HepG2 (cell line): Measurements from ENCODE around the gene DENND2A. TPM values are rescaled to one million over a fixed set of nuclear protein-coding genes. Genes with fewer than 3 reads are reported as not detected.

Source experiments
- ATAC-seq: fragments of 200-7000 bp; cut with Tn5 transposase; 3 replicates; pipeline ENCODE4 v1.9.1; 2020; ENCODE audit warnings: mild to moderate bottlenecking, moderate library complexity
- BruUV-seq: library from RNA; stranded (reverse); fragments of 400-500 nt; replicated peaks from 2 replicates; lab custom pipeline; 2021; lab: Mats Ljungman, UMichigan
- CTCF ChIA-PET: fragments of 300-600 bp; formaldehyde crosslinking; extraction: SDS; loops from one replicate; lab custom pipeline; 2021; ENCODE audit warnings: low total read pairs, inconsistent platforms, low intra/inter-chr PET ratio; lab: Yijun Ruan, JAX
- POLR2A ChIA-PET: fragments of 350-600 bp; sonication (Branson Sonifier 250); formaldehyde crosslinking; loops from one replicate; lab custom pipeline; 2020; ENCODE audit warnings: antibody characterized with exemption, inconsistent platforms; lab: Yijun Ruan, JAX
- DNase-seq: peaks from one replicate; pipeline ENCODE4 v3.0.0-alpha.2; 2015; ENCODE audit warnings: low spot score
- FAIRE-seq: peaks from 3 replicates; lab custom pipeline; 2011; peaks lifted over from hg19 to GRCh38; lab: Jason Lieb, UNC
- H2AFZ ChIP-seq: one replicate; pipeline ENCODE4 v1.6.1; 2011; ENCODE audit warnings: low read length, inconsistent platforms
- H3K27ac ChIP-seq: fragments of 300-600 bp; 3 replicates; pipeline ENCODE4 v1.8.0; 2011; ENCODE audit warnings: mixed run types, mild to moderate bottlenecking, mixed read lengths, low read length, inconsistent platforms; ENCODE audit not compliant: insufficient read depth; ENCODE audit errors: extremely low read length
- H3K27me3 ChIP-seq, 2 experiments: fragments of 200-600 bp in 1 of 2; 2 replicates in 1 of 2; 3 replicates in 1 of 2; pipeline versions ENCODE4 v1.6.0 to v1.8.0; 2011; ENCODE audit warnings: low read length in 2 of 2, mild to moderate bottlenecking in 2 of 2, moderate library complexity in 2 of 2, inconsistent platforms in 1 of 2; ENCODE audit not compliant: insufficient read depth in 2 of 2, control insufficient read depth in 1 of 2
- H3K36me3 ChIP-seq, 2 experiments: fragments of 200-600 bp in 1 of 2; replicated peaks in 1 of 2; 2 replicates in 1 of 2; 3 replicates in 1 of 2; pipeline versions ENCODE4 v1.5.1 to v1.8.0; 2011; ENCODE audit warnings: low read length in 2 of 2, inconsistent platforms in 1 of 2; ENCODE audit not compliant: insufficient read depth in 2 of 2, control insufficient read depth in 1 of 2
- H3K4me1 ChIP-seq: 2 replicates; pipeline ENCODE4 v1.5.1; 2012; ENCODE audit warnings: low read length, inconsistent platforms; ENCODE audit not compliant: insufficient read depth
- H3K4me2 ChIP-seq: 2 replicates; pipeline ENCODE4 v1.6.0; 2011; ENCODE audit warnings: low read depth, low read length, inconsistent platforms
- H3K4me3 ChIP-seq, 3 experiments: fragments of 200-600 bp in 1 of 3; sonication (generic), shearing (Covaris generic) in 1 of 3; replicated peaks in 1 of 3; 2 replicates each; pipeline ENCODE4 v1.5.1; 2011 to 2016; ENCODE audit warnings: low read length in 3 of 3, inconsistent platforms in 2 of 3, low read depth in 2 of 3, mild to moderate bottlenecking in 2 of 3, control low read depth in 1 of 3, mixed read lengths in 1 of 3; ENCODE audit not compliant: insufficient read depth in 1 of 3
- H3K79me2 ChIP-seq: one replicate; pipeline ENCODE4 v1.6.1; 2011; ENCODE audit warnings: low read length, inconsistent platforms; ENCODE audit not compliant: insufficient read depth
- H3K9ac ChIP-seq: 2 replicates; pipeline ENCODE4 v1.6.0; 2011; ENCODE audit warnings: mild to moderate bottlenecking, low read depth, low read length, inconsistent platforms; ENCODE audit not compliant: insufficient read depth
- H3K9me3 ChIP-seq: 2 replicates; pipeline ENCODE4 v1.5.1; 2012; ENCODE audit warnings: mild to moderate bottlenecking, low read length
- H4K20me1 ChIP-seq: 2 replicates; pipeline ENCODE4 v1.6.0; 2011; ENCODE audit warnings: inconsistent platforms, mild to moderate bottlenecking, low read length, moderate library complexity; ENCODE audit not compliant: insufficient read depth
- ELF4 ChIP-seq: sonication (generic); formaldehyde crosslinking; IDR thresholded peaks from 2 replicates; pipeline ENCODE4 v1.5.0; 2020; ENCODE audit warnings: missing genetic modification reagents, mild to moderate bottlenecking, moderate library complexity, borderline replicate concordance
- HNF1A ChIP-seq, 2 experiments: sonication (generic) in 1 of 2; formaldehyde crosslinking in 1 of 2; IDR thresholded peaks; 2 replicates each; pipeline versions ENCODE4 v1.4.0 to v1.6.1; 2016 to 2020; ENCODE audit warnings: borderline replicate concordance in 1 of 2, low read depth in 1 of 2, mild to moderate bottlenecking in 1 of 2, missing genetic modification reagents in 1 of 2
- HNF1B ChIP-seq: sonication (generic); formaldehyde crosslinking; IDR thresholded peaks from 2 replicates; pipeline ENCODE4 v1.5.1; 2020; ENCODE audit warnings: mild to moderate bottlenecking, moderate library complexity, missing genetic modification reagents
- MEIS1 ChIP-seq: sonication (generic); formaldehyde crosslinking; IDR thresholded peaks from 2 replicates; pipeline ENCODE4 v1.9.0; 2021; ENCODE audit warnings: mild to moderate bottlenecking, missing genetic modification reagents, moderate library complexity, borderline replicate concordance
- NCOA2 ChIP-seq: sonication (generic); formaldehyde crosslinking; IDR thresholded peaks from 2 replicates; pipeline ENCODE4 v1.8.0; 2022; ENCODE audit warnings: inconsistent platforms
- NFE2 ChIP-seq: sonication (generic); formaldehyde crosslinking; IDR thresholded peaks from 2 replicates; pipeline ENCODE4 v1.4.0; 2020; ENCODE audit warnings: missing genetic modification reagents
- SATB2 ChIP-seq: sonication (generic); formaldehyde crosslinking; IDR thresholded peaks from 2 replicates; pipeline ENCODE4 v1.5.0; 2020; ENCODE audit warnings: missing genetic modification reagents
- SOX13 ChIP-seq, 3 experiments: fragments of 450-650 bp in 1 of 3; sonication (generic) in 1 of 3; formaldehyde crosslinking in 1 of 3; IDR thresholded peaks in 2 of 3; conservative IDR thresholded peaks in 1 of 3; 2 replicates each; pipeline versions ENCODE4 v1.5.0 to v1.6.1; 2016 to 2020; ENCODE audit warnings: antibody characterized with exemption in 1 of 3, mild to moderate bottlenecking in 1 of 3, missing compliant biosample characterization in 1 of 3, missing genetic modification reagents in 1 of 3, moderate library complexity in 1 of 3
- TCF12 ChIP-seq, 2 experiments: fragments of 450-650 bp in 1 of 2; sonication (generic) in 1 of 2; formaldehyde crosslinking in 1 of 2; IDR thresholded peaks; 2 replicates each; pipeline versions ENCODE4 v1.6.1 to v1.8.0; 2017 to 2022; ENCODE audit warnings: antibody characterized with exemption in 1 of 2, mild to moderate bottlenecking in 1 of 2, missing genetic modification reagents in 1 of 2, moderate library complexity in 1 of 2
- ZNF124 ChIP-seq: sonication (generic); formaldehyde crosslinking; IDR thresholded peaks from 2 replicates; pipeline ENCODE4 v1.4.0; 2020; ENCODE audit warnings: missing genetic modification reagents
- ZNF703 ChIP-seq: sonication (generic); formaldehyde crosslinking; IDR thresholded peaks from 2 replicates; pipeline ENCODE4 v1.5.1; 2020; ENCODE audit warnings: missing genetic modification reagents, mild to moderate bottlenecking, moderate library complexity, borderline replicate concordance
- WGBS: methylation state at CpG from one replicate; pipeline ENCODE4 v1.1.6; 2017; ENCODE audit warnings: low lambda C conversion rate; 5-methylcytosine and 5-hydroxymethylcytosine counted together
- in situ Hi-C: cut with HindIII; loops from 2 replicates; pipeline ENCODE4 v1.10.0; 2017; ENCODE audit warnings: low pct_unique_long_range_greater_than_20kb; ENCODE audit not compliant: extremely low pct_ligation_motif_present
- intact Hi-C: fragments of 100-400 bp; cut with micrococcal nuclease; formaldehyde crosslinking; loops from one replicate; pipeline ENCODE4 v1.10.0; 2022; ENCODE audit not compliant: unreplicated experiment
- polyA plus RNA-seq, 8 experiments: library from polyadenylated mRNA; depleted of rRNA in 3 of 8; stranded (reverse) in 7 of 8; unstranded in 1 of 8; fragments of >200 nt; fragmentation: Illumina TruSeq in 4 of 8; extraction: Trizol in 4 of 8; gene quantifications; 2 replicates each; pipeline versions ENCODE4 v1.2.1 to v1.2.3, GENCODE V29; 2011 to 2016; ENCODE audit warnings: low read depth in 4 of 8, missing spikeins in 1 of 8, mixed read lengths in 1 of 8; ENCODE audit not compliant: insufficient read depth in 1 of 8
- total RNA-seq, 5 experiments: library from RNA; depleted of rRNA; stranded (reverse); fragments of >200 nt; fragmentation: Illumina TruSeq; extraction: Trizol; gene quantifications; 2 replicates each; pipeline ENCODE4 v1.2.3, GENCODE V29; 2016; ENCODE audit warnings: low read depth in 1 of 5

DENND2A gene
- total and polyA plus RNA-seq, 2 of the 13 experiments (the other 11 are each of a cell fraction or from before 2014, with no cell fraction given): not detected

GRCh38 chr7:140593672-140593982 lies 47.0 kb downstream of the DENND2A start (continued):
- TF ChIP-seq HNF1A (IDR thresholded peaks at IDR 0.05; ENCODE audit: low read depth) (no peak), HNF1A (CRISPR knock-in tag; IDR thresholded peaks at IDR 0.05; ENCODE audit: borderline replicate concordance) (no peak)

GRCh38 chr7:140592964-140593671 lies 47.5 kb downstream of the DENND2A start:
- no peak for DNase-seq
- Histone ChIP-seq H3K27ac (no peak overlapping the region), H3K36me3 (no peaks in the 10 kb centered on the region), H4K20me1 (no peaks in the 10 kb centered on the region), H3K4me3 (no peak overlapping the region), H3K79me2 (no peaks in the 10 kb centered on the region), H2AFZ (no peak overlapping the region), H3K4me2 (no peak overlapping the region), H3K9ac (no peak overlapping the region), H3K9me3 (no peaks in the 10 kb centered on the region), H3K27me3 (peaks cover 0 to 9% of the 10 kb centered on the region in 2 experiments; a peak in 1 of 5 replicates), H3K4me1 (no peaks in the 10 kb centered on the region)
- no peak for ATAC-seq
- in situ Hi-C loops (no loop called here), intact Hi-C loops (no loop called here)
- WGBS: 17% methylated on average over 9 of the region's 9 CpGs
- FAIRE-seq: no peak
- ChIA-PET CTCF (no interaction called here), POLR2A (no interaction called here)
- TF ChIP-seq ZNF703 (CRISPR knock-in tag): no peak
- TF ChIP-seq MEIS1 (CRISPR knock-in tag): no peak
- TF ChIP-seq SOX13 (IDR thresholded peaks at IDR 0.05): no peak
- no peak for TF ChIP-seq SOX13 (CRISPR knock-in tag; conservative IDR thresholded peaks at IDR 0.05 in 1 of 2, IDR thresholded peaks at IDR 0.05 in 1 of 2)
- TF ChIP-seq ZNF124: no peak
- TF ChIP-seq TCF12 (IDR thresholded peaks at IDR 0.05): no peak
- no peak for TF ChIP-seq TCF12 (CRISPR knock-in tag; IDR thresholded peaks at IDR 0.05)
- no peak for TF ChIP-seq HNF1B
- no peak for TF ChIP-seq NCOA2 (CRISPR knock-in tag)
- no peak for TF ChIP-seq ELF4 (CRISPR knock-in tag)
- TF ChIP-seq SATB2 (CRISPR knock-in tag): no peak
- no peak for TF ChIP-seq NFE2 (CRISPR knock-in tag)
- BruUV-seq: no TSS peak
